ENCODE measurements around the gene NECTIN3. TPM values are rescaled to one million over a fixed set of nuclear protein-coding genes. Genes with fewer than 3 reads are reported as not detected.
A peak's percentile ranks its signal among the peaks of the same experiment; 100 is the strongest.

The NECTIN3 gene
- total RNA-seq, 1 experiment from 2014 or later, result 53.7 TPM

DNA sequence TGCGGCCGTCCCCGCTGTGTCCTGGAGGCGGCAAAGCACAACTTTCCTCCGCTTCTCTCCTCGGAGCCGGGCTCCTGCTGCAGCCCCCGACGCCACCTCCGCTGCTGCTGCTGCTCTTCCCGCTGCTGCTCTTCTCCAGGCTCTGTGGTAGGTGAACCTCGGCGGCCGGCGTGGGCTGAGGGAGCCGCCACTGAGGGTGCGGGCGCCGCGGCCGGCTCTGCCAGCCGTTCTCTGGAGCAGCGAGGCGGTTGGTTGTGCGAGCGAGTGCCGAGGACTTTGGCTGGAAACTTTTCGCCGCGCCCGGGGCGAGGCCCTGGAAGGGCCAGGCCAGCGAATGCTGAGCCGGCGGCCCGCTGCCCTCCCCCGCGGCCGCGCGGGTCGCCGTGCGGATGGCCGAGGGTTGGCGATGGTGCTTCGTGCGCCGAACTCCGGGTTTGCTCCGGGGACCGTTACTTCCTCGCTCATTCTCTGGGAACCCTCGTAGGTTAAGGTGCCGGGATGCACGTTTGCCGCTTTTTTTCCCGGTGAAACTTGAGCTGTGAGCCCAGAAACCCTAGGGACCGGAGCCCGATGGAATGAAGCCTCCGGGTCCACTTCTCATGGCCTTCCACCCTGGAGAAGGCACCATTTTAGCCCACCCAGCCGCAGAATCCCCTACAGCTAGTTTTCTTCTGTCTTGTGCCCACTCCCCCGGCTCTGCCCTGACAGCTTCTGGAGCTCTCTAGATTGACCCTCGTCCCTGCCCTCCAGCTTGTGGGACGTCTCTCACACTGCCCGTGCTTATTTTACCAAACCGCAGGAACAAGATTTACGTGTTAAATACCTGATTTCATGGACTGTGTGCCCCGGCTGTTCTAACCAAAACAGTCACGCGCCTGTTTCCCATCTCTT lies 660 bp downstream of the NECTIN3 start:
- DNase-seq, result peak; percentile 42
- H3K14ac ChIP-seq (ENCODE audit: insufficient read depth, low read length), result peak overlapping the region; percentile 79; the same call in 1 of the 2 replicates
- H3K27me3 ChIP-seq (ENCODE audit: insufficient read depth, low read length), result no peaks in the 10 kb centered on the region
- H3K27ac ChIP-seq (ENCODE audit: insufficient read length, low read depth, low read length), result no peak overlapping the region
- H2BK15ac ChIP-seq (ENCODE audit: low read depth, low read length), result no peak overlapping the region
- H2AK5ac ChIP-seq (ENCODE audit: insufficient read length, low read length), result no peak overlapping the region
- no peak overlapping the region for H2BK12ac ChIP-seq (ENCODE audit: insufficient read length, low read depth, low read length)
- H3K9me3 ChIP-seq (ENCODE audit: control insufficient read depth, low read depth, low read length), result no peaks in the 10 kb centered on the region
- peak overlapping the region; percentile 78 for H3K4me2 ChIP-seq (ENCODE audit: insufficient read depth, insufficient read length, low read length)
- H3K79me1 ChIP-seq (ENCODE audit: insufficient read depth, low read depth, low read length, poor library complexity, severe bottlenecking), result no peaks in the 10 kb centered on the region
- H3K36me3 Mint-ChIP-seq (ENCODE audit: insufficient read depth in 1 of 3, low read depth in 3 of 3), result peaks cover under 1 to 9% (median 7%) of the 10 kb centered on the region in 3 experiments; a peak in 4 of 7 replicates
- peak overlapping the region; percentile 23 to 93 (median 84); a peak in 6 of 7 replicates for H3K27ac Mint-ChIP-seq
- H2BK120ac ChIP-seq (ENCODE audit: low read depth, low read length, poor library complexity, severe bottlenecking), result no peak overlapping the region
- peaks cover 0 to 2% of the 10 kb centered on the region in 2 experiments; a peak in 1 of 5 replicates for H3K9me3 Mint-ChIP-seq
- H3K4me1 Mint-ChIP-seq, result peaks cover 42 to 47% of the 10 kb centered on the region in 2 experiments
- no peak overlapping the region for H3T11ph ChIP-seq (ENCODE audit: low read length)
- no peaks in the 10 kb centered on the region for H3K27me3 Mint-ChIP-seq (ENCODE audit: low read depth)
- no peak overlapping the region for H3K56ac ChIP-seq (ENCODE audit: insufficient read length, low read depth, low read length)
- peak overlapping the region; percentile 62 for H3K9ac ChIP-seq (ENCODE audit: extremely low read depth, insufficient read length, low read length)
- WGBS (ENCODE audit: extremely low coverage, insufficient read length, low lambda C conversion rate), result no CpG with 5 or more reads among the region's 71 CpGs
- H3K79me2 ChIP-seq (ENCODE audit: insufficient read depth, low read length), result peaks cover 22% of the 10 kb centered on the region; the same call in 1 of the 2 replicates
- H2AFZ ChIP-seq (ENCODE audit: low read length), result no peak overlapping the region
- H3K4me1 ChIP-seq (ENCODE audit: insufficient read depth, low read length), result no peaks in the 10 kb centered on the region
- H3K18ac ChIP-seq (ENCODE audit: insufficient read length, low read depth, low read length), result peak overlapping the region; percentile 63
- TF ChIP-seq CTCF (conservative IDR thresholded peaks at IDR 0.05), result no peak
- H2BK5ac ChIP-seq (ENCODE audit: insufficient read length, low read length), result no peak overlapping the region
- no peak overlapping the region for H3K4ac ChIP-seq (ENCODE audit: low read depth, low read length)
- peak overlapping the region; percentile 96 to 99 for H3K4me3 Mint-ChIP-seq
- no peak overlapping the region for H3K23ac ChIP-seq (ENCODE audit: insufficient read length, low read depth, low read length)
- no peak overlapping the region for H2BK20ac ChIP-seq (ENCODE audit: low read depth, low read length, poor library complexity, severe bottlenecking)
- H4K20me1 ChIP-seq (ENCODE audit: control insufficient read depth, insufficient read depth, insufficient read length), result no peaks in the 10 kb centered on the region
- H4K8ac ChIP-seq (replicated peaks; ENCODE audit: insufficient read length, low read depth, low read length), result no peak overlapping the region
- H3K23me2 ChIP-seq (ENCODE audit: insufficient read length, low read depth, low read length, poor library complexity, severe bottlenecking), result peaks cover 11% of the 10 kb centered on the region
- no peak overlapping the region for H4K91ac ChIP-seq (ENCODE audit: insufficient read length, low read depth, low read length)
- H4K5ac ChIP-seq (ENCODE audit: insufficient read length, low read depth, low read length), result no peak overlapping the region
